GM21717 (cell line): ENCODE measurements around the gene GSN.

ENCODE experiments used
- ATAC-seq: cut with Tn5 transposase; IDR thresholded peaks from one replicate; pipeline ENCODE4 v1.9.1; 2021; ENCODE audit warnings: mild to moderate bottlenecking, moderate library complexity; ENCODE audit not compliant: unreplicated experiment

The GSN gene

DNA sequence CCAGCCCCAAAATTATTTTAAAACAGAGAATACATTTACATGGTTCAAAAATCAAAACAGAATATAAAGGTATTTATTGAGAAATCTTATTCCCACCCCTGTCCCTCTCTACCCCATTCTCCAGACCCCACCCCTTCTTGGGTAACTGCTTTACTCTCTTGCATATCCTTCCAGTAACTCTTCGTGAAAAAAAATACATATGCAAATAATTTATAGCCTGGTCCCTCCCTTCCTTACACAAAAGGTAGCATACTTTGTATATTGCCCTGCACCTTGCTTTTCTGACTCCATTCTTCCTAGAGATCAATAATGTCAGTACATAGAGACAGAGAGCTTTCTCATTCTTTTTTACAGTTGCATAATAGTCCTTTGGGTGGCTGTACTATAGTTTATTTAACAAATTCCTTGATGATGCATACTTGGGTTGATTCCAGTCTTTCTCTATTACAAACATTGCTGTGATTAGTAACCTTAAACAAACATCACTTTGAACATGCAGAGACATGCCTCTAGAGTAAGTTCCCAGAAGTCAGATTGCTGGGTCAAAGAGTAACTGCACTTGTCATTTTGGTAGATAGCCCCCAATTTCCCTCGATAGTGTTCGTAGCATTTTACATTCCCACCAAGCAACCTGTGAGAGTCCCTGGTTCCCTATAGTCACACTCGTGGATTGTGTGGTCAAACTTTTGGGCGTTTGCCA lies 54.2 kb downstream of the GSN start:
- ATAC-seq: no peak

DNA sequence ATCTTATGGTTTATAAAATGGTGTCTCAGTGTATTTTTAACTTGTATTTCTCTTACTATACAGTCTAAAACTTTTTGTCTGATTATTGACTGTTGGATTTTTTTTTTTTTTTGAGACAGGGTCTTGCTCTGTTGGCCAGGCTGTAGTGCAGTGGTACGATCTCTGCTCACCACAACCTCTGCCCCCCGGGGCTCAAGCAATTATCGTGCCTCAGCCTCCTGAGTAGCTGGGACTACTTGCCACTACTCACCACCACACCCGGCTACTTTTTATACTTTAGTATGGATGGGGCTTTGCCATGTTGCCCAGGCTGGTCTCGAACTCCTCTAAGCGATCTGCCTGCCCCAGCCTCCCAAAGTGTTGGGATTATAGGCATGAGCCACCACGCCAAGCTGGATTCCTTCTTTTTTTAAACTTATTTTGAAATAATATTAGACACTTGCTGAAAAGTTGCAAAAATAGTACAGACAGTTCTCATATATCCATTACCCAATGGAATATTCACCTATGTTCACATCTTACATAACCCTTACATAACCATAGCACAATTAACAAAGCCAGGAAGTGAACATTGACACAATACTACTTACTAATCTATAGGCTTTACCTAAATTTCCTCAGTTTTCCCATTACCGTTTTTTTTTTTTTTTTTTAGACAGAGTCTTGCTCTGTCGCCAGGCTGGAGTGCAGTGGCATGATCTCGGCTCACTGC lies 54.9 kb downstream of the GSN start:
- ATAC-seq: no peak

DNA sequence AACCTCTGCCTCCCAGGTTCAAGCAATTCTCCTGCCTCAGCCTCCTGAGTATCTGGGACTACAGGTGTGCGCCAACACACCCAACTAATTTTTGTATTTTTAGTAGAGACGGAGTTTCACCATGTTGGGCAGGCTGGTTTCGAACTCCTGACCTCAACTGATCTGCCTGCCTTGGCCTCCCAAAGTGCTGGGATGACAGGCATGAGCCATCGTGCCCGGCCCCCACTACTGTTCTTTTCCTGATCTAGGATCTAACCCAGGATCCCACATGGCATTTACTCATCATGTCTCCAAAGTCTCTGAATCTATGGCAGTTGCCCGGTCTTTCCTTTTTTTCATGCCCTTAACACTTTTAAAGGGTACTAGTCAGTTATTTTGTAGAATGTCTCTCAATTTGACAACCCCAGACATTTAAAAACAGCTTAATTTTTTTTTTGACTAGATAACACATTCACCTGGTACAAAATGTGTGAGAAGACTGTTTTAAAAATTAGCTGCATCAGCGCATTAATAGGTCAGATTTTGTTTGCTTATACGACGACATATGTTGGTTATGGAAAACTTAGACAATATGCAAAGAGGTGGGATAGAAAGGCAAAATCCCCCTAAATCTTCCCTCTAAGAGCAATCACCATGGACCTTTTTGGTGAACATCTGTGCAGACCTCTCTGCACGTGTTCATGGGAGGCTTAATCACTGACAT lies 55.6 kb downstream of the GSN start:
- no peak for ATAC-seq

DNA sequence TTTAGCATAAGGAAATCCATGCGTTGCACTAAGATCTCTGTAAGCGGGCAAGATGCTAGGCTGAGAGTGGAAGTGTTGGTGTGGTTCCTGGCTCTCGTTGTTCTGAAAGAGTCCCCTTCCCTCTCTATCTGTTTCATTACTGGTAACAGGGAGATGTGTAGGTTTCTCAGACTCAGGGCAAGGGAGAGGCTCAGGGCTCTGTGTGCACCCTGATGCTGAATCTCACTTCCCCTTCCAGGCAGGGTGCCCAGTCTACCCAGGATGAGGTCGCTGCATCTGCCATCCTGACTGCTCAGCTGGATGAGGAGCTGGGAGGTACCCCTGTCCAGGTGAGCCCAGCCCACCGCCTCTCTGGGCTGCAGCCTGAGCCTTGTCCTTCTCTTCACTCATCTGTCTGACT lies 56.4 kb downstream of the GSN start:
- no peak for ATAC-seq

DNA sequence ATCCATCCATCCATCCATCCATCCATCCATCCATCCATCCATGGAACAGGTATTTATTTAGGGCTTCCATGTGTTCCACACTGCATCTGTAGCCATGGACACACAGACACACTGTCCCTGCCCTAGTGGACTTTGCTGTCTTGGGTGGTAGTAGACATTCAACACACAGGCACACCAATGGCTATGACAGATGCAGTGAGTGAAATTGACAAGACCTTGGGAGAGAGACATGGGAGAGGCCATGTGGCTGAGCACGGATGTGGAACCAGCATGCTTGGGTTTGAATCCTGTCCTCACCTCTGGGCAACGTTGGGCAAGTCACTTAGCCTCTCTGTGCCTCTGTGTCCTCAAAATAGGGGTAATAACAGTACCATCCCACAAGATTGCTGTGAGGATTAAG lies 56.8 kb downstream of the GSN start:
- no peak for ATAC-seq

DNA sequence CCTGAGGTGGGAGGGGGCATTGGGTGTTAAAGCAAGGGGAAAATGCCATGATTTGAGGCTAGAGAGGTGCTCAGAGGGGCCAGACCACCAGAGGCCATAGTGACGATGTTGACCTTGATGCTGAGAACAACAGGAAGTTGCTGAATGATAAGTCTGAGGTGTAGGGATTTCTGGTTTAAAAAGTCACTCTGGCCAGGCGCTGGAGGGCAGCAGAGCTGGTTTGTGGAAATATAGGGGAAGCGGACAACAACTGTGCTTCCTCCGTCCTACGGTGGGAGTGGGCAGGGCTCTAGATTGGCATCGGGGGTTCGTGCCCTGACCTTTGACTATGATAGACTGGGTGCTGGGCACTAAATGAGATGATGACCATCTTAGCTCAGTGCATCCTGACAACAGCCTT lies 57.4 kb downstream of the GSN start:
- no peak for ATAC-seq

DNA sequence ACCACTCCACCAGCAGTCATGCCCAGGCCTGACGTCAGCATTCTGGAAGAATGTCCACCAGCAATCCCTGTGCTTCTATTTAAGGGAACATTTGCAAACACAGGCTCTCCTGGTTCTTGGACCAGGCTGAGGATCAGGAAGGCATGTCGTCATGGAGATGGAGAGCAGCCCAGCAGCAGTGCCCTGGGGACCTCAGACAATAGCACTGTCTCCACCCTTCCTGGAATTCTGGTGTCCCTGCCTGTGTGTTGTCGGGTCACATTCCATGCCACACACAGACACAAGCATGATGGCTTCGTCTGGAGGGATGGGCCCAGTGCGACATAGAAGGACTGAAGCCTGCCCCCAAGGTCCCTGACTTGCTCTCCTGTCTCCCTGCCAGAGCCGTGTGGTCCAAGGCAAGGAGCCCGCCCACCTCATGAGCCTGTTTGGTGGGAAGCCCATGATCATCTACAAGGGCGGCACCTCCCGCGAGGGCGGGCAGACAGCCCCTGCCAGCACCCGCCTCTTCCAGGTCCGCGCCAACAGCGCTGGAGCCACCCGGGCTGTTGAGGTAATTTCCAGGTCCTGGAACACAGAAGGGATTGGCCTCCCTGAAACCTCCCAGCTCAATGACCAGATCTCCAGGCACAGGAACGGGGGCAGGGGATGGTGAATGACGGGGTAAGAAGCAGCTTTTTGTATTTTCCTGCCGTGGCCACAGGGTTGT lies 58.3 kb downstream of the GSN start:
- ATAC-seq: no peak

DNA sequence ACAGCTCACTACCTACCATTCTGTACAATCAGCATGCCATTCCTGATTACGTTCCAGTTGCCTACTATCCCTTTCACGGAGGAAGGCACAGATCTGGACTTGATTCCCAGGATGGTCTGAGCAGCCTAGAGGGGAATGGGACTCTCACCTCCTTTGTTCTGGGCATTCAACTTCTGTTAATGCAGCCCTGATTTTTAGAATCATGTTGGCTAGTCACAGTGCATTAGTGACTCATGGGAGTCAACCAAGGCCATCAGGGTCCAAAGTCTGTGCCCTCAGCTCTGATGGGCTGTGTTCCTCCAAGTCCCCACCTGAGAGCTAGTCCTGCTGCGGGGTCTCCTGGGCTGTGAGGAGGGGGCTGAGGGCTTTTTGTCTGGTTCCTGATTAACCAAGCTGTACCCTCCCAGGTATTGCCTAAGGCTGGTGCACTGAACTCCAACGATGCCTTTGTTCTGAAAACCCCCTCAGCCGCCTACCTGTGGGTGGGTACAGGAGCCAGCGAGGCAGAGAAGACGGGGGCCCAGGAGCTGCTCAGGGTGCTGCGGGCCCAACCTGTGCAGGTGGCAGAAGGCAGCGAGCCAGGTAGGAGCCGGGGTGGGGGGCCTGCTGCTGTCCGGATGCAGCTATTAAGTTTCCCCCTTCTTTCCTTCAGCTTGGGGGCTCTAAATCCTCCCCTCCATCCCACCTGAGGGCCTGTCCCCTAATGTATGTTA lies 59.1 kb downstream of the GSN start:
- no peak for ATAC-seq

DNA sequence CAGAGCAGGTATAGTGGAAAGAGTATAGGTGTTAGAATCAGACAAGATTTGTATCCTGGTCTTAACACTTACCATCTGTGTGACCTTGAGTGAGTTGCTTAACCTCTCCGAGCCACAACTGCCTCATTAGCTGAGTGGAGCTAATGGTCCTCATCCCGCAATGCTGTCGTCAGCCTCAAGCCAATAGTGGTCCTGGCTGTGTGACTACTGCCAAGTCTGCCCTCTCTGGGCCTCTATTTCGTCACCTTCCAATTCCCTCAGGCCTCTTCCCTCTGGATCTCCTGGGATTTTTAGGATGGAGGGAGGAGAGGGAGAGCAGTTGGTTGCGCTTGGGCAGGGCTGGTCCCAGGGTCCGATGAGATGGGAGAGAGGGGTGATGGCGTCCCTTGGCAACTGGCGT lies 60.5 kb downstream of the GSN start:
- ATAC-seq: no peak

DNA sequence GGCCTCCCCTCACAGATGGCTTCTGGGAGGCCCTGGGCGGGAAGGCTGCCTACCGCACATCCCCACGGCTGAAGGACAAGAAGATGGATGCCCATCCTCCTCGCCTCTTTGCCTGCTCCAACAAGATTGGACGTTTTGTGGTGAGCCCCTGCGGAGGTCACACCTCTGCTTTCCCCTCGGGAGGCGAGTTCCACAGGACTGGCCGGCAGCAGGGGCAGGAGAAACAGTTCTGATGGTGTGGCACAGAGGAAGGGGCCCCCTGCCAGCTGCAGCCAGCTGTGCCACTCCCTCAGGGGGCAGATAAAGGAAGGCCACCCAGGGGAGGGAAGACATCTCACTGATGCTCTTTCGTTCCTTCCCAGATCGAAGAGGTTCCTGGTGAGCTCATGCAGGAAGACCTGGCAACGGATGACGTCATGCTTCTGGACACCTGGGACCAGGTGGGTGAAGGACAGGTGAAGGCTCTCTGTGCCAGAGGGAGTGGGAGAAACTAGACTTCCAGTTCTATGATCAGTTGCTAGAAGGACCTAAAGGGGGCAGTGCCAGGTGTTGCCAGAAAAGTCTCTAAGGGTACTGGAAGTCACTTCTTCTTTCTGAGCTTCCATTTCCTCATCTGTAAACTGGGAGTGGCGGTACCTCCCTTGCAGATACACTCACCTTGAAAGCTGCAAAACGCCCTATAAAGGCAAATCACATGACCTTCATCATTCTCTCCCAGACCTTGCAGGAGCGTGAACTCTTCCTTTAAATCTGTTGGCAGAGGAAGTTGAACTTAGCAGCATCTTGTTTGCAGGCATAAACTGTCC lies 61.1 kb downstream of the GSN start:
- ATAC-seq: no peak

DNA sequence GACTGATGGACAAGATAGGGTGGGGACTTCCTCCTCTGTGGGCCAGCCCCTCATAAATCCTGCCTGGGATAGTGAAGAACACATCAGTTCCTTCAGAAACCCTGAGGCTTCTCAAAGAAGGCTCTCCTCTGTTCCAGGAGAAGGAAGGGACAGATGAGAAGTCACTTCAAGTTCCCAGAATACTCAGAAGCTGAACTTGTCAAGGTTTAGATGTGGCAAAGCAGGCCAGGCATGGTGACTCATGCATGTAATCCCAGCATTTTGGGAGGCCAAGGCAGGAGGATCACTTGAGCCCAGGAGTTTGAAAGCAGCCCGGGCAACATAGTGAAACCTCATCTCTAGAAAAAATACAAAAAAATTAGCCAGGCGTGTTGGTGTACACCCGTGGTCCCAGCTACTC lies 63.6 kb downstream of the GSN start:
- no peak for ATAC-seq

DNA sequence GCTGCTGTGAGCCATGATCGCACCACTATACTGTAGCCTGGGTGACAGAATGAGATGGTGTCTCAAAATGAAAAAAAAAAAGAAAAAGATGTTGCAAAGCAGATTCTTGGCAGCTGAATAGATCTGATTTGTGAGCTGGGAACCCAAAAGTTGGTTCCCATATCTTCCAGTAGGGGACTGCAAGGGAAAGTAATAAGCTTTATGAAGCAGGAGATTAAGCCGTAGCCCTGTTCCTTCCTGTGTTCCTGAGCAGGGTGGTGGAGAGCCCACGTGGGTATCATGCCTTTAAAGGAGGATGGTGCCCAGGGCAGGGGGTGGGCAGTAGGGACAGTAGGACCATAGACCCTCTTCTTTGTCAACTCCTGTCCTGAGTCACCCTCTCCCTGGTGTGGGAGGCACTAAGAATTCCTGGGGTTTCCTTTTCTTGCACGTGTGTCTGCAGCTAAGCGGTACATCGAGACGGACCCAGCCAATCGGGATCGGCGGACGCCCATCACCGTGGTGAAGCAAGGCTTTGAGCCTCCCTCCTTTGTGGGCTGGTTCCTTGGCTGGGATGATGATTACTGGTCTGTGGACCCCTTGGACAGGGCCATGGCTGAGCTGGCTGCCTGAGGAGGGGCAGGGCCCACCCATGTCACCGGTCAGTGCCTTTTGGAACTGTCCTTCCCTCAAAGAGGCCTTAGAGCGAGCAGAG lies 64.2 kb downstream of the GSN start:
- no peak for ATAC-seq

DNA sequence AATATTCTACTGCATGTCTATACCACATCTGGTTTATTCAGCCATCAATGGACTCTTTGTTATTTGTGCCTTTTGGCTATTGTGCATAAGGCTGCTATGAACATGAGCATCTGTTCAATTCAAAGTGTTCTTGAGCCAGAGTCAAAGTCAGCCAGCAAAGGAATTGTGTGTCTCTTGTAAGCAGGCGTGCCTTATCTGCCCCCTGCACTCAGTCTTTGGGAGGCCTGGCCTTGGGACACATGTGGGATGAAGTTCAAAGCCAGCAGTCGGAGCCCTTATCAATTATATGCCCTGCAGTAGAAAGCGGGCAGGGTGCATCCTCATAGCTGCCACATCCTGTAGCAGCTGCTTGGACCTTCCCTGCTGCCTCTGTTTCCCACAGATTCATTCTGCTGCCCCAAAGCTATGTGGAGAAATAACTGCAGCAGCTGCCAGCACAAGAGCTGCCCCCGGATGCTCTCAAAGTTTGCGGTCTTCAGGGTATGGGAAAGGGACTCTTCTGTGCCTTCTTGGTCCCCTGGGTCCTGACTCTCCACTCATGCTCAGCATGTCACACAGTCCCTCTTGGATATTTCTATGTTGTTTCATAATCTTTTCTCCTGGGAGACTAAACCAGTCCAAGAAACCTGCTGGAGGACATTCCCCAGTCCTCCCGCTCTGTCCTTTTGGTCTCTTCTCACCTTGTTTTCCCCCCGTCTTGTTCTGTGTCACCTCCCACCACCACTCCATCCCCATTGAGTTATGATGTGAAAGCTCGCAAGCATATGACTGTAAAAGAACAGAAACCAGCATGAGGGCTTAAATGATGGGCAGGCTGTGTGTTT lies 66.2 kb downstream of the GSN start:
- ATAC-seq: no peak

DNA sequence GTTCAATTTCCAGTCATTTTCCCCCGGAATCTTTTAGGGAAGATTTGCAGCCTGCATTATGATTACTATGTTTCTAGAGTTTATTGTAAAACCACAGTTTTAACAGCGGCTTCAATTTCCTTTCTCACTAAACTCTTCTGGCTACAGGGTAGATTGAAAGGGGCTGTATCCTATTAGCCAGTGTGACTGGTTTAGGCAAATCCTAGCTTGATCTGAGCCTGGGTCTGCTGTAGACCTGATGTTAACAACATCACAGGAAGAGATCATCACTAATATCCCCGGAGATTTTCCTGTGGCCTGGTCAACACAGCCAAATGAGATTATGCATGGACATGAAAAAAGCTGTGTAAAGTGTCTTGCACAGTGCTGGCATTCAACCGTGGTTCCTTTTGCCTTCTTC lies 68.7 kb downstream of the GSN start:
- ATAC-seq: no peak

DNA sequence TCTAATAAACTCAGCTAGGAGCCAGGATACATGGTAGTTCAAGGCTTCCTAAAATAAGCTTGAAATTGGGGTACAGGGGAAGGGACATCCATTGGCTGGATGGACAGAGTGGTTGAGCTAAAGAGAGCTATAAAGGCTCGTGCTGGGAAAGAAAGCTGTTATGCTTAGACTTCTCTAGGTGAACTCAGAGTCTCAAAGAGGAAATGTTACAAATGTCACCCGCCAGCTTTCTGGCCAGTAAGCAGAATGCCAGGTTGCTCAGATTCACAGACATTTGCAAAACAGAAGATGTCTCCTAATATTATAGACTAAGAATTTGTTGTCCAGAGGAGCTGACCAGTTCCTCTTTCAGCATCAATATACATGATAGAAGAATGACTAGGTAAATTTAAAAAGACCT lies 71.5 kb downstream of the GSN start:
- ATAC-seq: no peak

DNA sequence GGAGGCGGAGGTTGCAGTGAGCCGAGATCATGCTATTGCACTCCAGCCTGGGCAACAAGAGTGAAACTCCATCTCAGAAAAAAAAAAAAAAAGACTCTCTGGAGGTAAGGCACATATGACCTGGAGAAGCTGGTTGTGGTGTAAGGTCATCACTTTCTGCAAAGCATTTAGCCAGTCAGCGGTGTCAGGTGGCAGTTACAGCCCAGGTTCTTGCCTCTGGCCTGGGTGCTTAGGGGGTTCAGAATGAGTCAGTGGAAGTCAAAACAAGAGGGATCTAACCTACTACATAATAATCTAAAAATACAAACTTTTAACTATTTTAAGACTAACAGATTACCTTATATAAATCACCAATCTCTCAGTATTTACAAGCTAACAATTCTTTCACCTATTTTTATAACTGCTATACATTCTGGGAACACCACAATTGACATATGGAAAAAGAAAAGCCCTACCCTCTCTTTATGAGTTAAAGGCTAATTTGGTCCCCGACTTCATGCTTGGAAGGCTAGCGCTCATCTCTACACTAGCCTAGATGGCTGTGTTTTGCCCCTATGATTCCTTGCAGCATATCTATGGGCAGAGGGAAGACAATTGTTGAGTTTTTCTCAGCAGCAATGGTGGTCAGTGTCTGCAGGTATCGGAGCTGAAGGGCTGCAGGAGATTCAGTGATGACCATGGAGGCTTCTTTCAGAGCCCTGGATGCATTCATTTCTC lies 72.9 kb downstream of the GSN start:
- peak; percentile 69 for ATAC-seq

DNA sequence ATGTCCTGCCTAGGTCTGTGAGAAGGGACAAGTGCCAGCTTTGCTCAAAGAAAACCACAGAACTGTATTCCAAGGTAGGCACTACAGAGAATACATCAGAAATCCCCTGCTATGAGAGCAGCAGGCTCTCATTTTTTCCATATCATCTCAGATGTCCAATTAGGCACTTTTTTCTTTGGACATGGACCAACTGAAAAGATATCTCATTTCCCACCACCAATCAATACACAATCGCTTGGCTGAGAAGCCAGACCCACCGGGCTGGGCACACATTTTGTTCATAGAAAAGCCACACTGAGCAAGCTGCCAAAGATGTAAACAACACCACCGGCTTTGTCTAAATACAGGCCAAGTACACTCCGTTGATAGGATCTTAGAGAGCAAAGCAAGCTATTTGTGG lies 76.2 kb downstream of the GSN start:
- ATAC-seq: no peak

DNA sequence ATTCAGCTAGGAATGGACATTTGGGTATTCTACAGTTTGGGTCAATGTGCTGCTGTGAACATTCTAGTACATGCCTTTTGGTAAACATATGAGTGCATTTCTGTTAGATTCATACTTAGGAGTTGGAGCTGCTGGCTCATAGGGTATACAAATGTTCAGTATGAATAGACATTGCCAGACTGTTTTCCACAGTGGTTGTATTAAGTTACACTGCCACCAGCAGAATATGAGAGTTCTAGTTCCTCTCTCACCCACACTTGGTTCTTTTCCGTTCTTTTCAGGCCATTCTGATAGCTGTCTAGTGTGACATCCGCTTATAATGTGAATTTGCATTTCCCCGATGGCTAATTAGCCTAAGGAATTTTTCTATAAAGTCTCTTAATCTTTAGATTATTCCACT lies 77.1 kb downstream of the GSN start:
- ATAC-seq: no peak
